ENCODE data around the gene MAP2K4. TPM values are rescaled to one million over a fixed set of nuclear protein-coding genes. Genes with fewer than 3 reads are reported as not detected.

MAP2K4 gene
- total and polyA plus RNA-seq, 7 donors: 13.5 to 41.3 (median 27.4) TPM

GRCh38 chr17:12047681-12048376 lies 27.2 kb downstream of the MAP2K4 start:
- intact Hi-C loops (cut with DNase I): no loop called here
- Histone ChIP-seq H3K9me3 (no peaks in the 10 kb centered on the region), H3K4me3 (no peak overlapping the region), H3K36me3 (no peaks in the 10 kb centered on the region), H3K27me3 (no peaks in the 10 kb centered on the region), H3K27ac (no peak overlapping the region), H3K4me1 (peaks cover 0 to 56% (median 19%) of the 10 kb centered on the region in 4 donors)
- TF ChIP-seq POLR2A (IDR thresholded peaks at IDR 0.05) (no peak), EP300 (IDR thresholded peaks at IDR 0.05) (no peak), POLR2AphosphoS5 (IDR thresholded peaks at IDR 0.05) (no peak), CTCF (IDR thresholded peaks at IDR 0.05) (no peak)
- no peak for DNase-seq
- 74 to 86% methylated on average over 3 of the region's 3 CpGs for WGBS, 2 donors

- H3K9me3 ChIP-seq: no peaks in the 10 kb centered on the region
- DNase-seq: no peak
- intact Hi-C loops (cut with DNase I): no loop called here
- peaks cover 0 to 65% (median 26%) of the 10 kb centered on the region in 4 donors for H3K4me1 ChIP-seq
- no peak overlapping the region for H3K4me3 ChIP-seq
- TF ChIP-seq CTCF (IDR thresholded peaks at IDR 0.05): no peak
- TF ChIP-seq EP300 (IDR thresholded peaks at IDR 0.05): no peak
- no peak for TF ChIP-seq POLR2AphosphoS5 (IDR thresholded peaks at IDR 0.05)
- no peak for TF ChIP-seq POLR2A (IDR thresholded peaks at IDR 0.05)
- no peaks in the 10 kb centered on the region for H3K36me3 ChIP-seq
- H3K27ac ChIP-seq: no peak overlapping the region
- no peaks in the 10 kb centered on the region for H3K27me3 ChIP-seq
- 90 to 92% methylated on average over 7 of the region's 7 CpGs for WGBS, 2 donors
These were observed 28.3 kb downstream of the MAP2K4 start for GRCh38 chr17:12048843-12049473.

GRCh38 chr17:12050646-12051225 lies 30.1 kb downstream of the MAP2K4 start:
- Histone ChIP-seq H3K36me3 (no peaks in the 10 kb centered on the region), H3K27ac (peak overlapping the region in 1 of 4 donors; percentile 28), H3K9me3 (no peaks in the 10 kb centered on the region), H3K4me1 (peaks cover 0 to 60% (median 29%) of the 10 kb centered on the region in 4 donors), H3K4me3 (no peak overlapping the region), H3K27me3 (no peaks in the 10 kb centered on the region)
- no peak for TF ChIP-seq POLR2AphosphoS5 (IDR thresholded peaks at IDR 0.05)
- no peak for TF ChIP-seq EP300 (IDR thresholded peaks at IDR 0.05)
- no peak for TF ChIP-seq CTCF (IDR thresholded peaks at IDR 0.05)
- TF ChIP-seq POLR2A (IDR thresholded peaks at IDR 0.05): no peak
- WGBS, 2 donors: 82 to 91% methylated on average over 1 of the region's 1 CpG
- intact Hi-C loops (cut with DNase I): no loop called here
- no peak for DNase-seq

GRCh38 chr17:12053552-12053951 lies 32.9 kb downstream of the MAP2K4 start:
- Histone ChIP-seq H3K9me3 (no peaks in the 10 kb centered on the region), H3K4me3 (no peak overlapping the region), H3K27me3 (no peaks in the 10 kb centered on the region), H3K4me1 (peaks cover 0 to 51% (median 34%) of the 10 kb centered on the region in 4 donors), H3K36me3 (no peaks in the 10 kb centered on the region), H3K27ac (no peak overlapping the region)
- TF ChIP-seq POLR2A (IDR thresholded peaks at IDR 0.05) (no peak), CTCF (IDR thresholded peaks at IDR 0.05) (no peak), POLR2AphosphoS5 (IDR thresholded peaks at IDR 0.05) (no peak), EP300 (IDR thresholded peaks at IDR 0.05) (no peak)
- DNase-seq: no peak
- 61 to 71% methylated on average over 3 of the region's 3 CpGs for WGBS, 2 donors
- intact Hi-C loops (cut with DNase I): no loop called here

All from sigmoid colon (tissue), 7 donors.